RWPE2 (cell line): ENCODE results near the gene ITPR3.

ENCODE experiments used
- ATAC-seq: fragments of 200-7000 bp; cut with Tn5 transposase; 3 replicates; pipeline ENCODE4 v1.9.1; 2021; ENCODE audit warnings: low read depth
- DNase-seq: peaks from one replicate; pipeline ENCODE4 v3.0.0-alpha.2; 2020; ENCODE audit warnings: low spot score
- H3K27ac ChIP-seq: fragments of 450-650 bp; 2 replicates; pipeline ENCODE4 v1.5.1; 2017; ENCODE audit warnings: mild to moderate bottlenecking; ENCODE audit not compliant: poor library complexity, severe bottlenecking
- H3K27me3 ChIP-seq: fragments of 250-450 bp; sonication (Bioruptor Pico); 2 replicates; pipeline ENCODE4 v1.5.1; 2021; ENCODE audit warnings: mild to moderate bottlenecking, moderate library complexity; ENCODE audit not compliant: insufficient read depth, poor library complexity, severe bottlenecking
- H3K36me3 ChIP-seq: fragments of 250-450 bp; sonication (Bioruptor Pico); 2 replicates; pipeline ENCODE4 v1.5.1; 2020; ENCODE audit warnings: low read depth, mild to moderate bottlenecking, moderate library complexity
- H3K4me1 ChIP-seq: fragments of 250-450 bp; sonication (Bioruptor Pico); 2 replicates; pipeline ENCODE4 v1.5.1; 2021; ENCODE audit warnings: mild to moderate bottlenecking, moderate library complexity; ENCODE audit not compliant: insufficient read depth, poor library complexity, severe bottlenecking
- H3K4me3 ChIP-seq: fragments of 250-450 bp; sonication (Bioruptor Pico); 2 replicates; pipeline ENCODE4 v1.5.1; 2021; ENCODE audit warnings: mild to moderate bottlenecking, moderate library complexity; ENCODE audit not compliant: severe bottlenecking
- H3K9me3 ChIP-seq: fragments of 250-450 bp; sonication (Bioruptor Pico); 2 replicates; pipeline ENCODE4 v1.5.1; 2021; ENCODE audit warnings: mild to moderate bottlenecking, moderate library complexity; ENCODE audit not compliant: severe bottlenecking
- TF ChIP-seq, protein P1 (sequence below): fragments of 450-650 bp; IDR thresholded peaks from one replicate; pipeline ENCODE4 v1.5.1; 2017; ENCODE audit warnings: mild to moderate bottlenecking, moderate library complexity; ENCODE audit not compliant: poor library complexity, severe bottlenecking

ITPR3 gene

DNA sequence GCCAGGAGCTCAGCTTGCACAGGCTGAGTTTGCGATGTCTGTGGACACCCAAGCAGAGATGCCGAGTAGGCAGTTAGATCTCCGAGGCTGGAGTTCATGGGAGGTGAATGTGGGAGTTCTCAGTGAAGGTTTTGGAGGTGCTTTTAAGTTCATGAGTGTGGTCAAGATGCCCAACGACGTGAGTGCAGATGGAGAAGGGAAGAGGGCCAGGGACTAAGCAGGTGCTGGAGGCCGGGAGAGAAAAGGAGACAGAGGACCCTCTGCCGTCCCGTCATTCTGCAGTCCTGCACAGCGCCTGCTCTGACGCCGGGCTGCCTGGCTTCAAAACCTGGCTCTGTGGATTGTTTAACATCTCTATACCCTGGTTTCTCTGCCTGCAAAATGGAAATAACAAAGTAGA is 15.5 kb downstream of the ITPR3 start:
- H3K27me3 ChIP-seq = no peaks in the 10 kb centered on the region
- DNase-seq (no peak), ATAC-seq (no peak)
- no peaks in the 10 kb centered on the region for H3K9me3 ChIP-seq
- H3K4me1 ChIP-seq = peaks cover 17% of the 10 kb centered on the region
- H3K27ac ChIP-seq = no peak overlapping the region
- H3K36me3 ChIP-seq = peaks cover 48% of the 10 kb centered on the region
- TF ChIP-seq, protein P1, sequence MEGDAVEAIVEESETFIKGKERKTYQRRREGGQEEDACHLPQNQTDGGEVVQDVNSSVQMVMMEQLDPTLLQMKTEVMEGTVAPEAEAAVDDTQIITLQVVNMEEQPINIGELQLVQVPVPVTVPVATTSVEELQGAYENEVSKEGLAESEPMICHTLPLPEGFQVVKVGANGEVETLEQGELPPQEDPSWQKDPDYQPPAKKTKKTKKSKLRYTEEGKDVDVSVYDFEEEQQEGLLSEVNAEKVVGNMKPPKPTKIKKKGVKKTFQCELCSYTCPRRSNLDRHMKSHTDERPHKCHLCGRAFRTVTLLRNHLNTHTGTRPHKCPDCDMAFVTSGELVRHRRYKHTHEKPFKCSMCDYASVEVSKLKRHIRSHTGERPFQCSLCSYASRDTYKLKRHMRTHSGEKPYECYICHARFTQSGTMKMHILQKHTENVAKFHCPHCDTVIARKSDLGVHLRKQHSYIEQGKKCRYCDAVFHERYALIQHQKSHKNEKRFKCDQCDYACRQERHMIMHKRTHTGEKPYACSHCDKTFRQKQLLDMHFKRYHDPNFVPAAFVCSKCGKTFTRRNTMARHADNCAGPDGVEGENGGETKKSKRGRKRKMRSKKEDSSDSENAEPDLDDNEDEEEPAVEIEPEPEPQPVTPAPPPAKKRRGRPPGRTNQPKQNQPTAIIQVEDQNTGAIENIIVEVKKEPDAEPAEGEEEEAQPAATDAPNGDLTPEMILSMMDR = no peak
- no peak overlapping the region for H3K4me3 ChIP-seq

DNA sequence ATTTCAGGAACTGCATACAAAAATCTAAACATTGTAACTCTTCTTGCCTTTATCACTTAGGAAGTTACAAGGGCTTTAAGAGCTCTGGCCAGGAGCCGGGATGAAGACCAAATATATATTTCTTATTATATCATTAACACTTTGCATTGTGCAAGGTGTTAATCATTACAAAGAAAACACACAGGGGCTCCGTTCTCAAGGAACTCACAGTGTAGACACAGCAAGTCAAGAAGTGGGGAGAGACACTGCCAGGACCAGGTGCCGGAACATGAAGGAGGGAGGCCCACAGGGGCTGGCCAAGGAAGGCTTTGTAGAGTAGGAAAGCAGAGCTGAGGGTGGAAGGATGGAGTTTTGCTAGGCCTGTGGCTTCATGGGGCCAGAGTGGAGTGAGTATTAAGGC is 17.4 kb downstream of the ITPR3 start:
- ATAC-seq = no peak
- H3K9me3 ChIP-seq = no peaks in the 10 kb centered on the region
- peaks cover 4% of the 10 kb centered on the region for H3K4me1 ChIP-seq
- peaks cover 53% of the 10 kb centered on the region for H3K36me3 ChIP-seq
- no peak overlapping the region for H3K4me3 ChIP-seq
- no peak overlapping the region for H3K27ac ChIP-seq
- H3K27me3 ChIP-seq = no peaks in the 10 kb centered on the region
- TF ChIP-seq, protein P1 = no peak
- no peak for DNase-seq

DNA sequence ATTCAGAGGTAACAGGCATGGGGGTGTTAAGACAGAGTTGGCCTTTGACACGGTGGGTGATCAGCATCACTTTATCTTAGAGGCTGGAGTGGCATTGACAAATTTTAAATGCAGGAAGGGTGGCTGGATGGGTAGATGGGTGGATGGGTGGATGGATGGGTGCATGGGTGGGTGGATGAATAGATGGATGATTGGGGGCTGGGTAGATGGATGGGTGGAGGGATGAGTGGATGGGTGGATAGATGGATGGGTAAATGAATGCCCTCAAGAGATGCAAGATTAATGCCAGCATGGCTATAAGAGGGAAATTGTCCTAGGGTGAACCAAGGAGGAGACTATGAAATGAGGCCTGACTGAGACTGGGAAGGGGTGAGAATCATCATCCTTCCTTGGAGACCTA is 18.4 kb downstream of the ITPR3 start:
- Histone ChIP-seq H3K4me1 (no peaks in the 10 kb centered on the region), H3K36me3 (peaks cover 55% of the 10 kb centered on the region), H3K27me3 (no peaks in the 10 kb centered on the region), H3K4me3 (no peak overlapping the region), H3K27ac (no peak overlapping the region), H3K9me3 (no peaks in the 10 kb centered on the region)
- no peak for DNase-seq
- no peak for ATAC-seq
- TF ChIP-seq, protein P1 = no peak

DNA sequence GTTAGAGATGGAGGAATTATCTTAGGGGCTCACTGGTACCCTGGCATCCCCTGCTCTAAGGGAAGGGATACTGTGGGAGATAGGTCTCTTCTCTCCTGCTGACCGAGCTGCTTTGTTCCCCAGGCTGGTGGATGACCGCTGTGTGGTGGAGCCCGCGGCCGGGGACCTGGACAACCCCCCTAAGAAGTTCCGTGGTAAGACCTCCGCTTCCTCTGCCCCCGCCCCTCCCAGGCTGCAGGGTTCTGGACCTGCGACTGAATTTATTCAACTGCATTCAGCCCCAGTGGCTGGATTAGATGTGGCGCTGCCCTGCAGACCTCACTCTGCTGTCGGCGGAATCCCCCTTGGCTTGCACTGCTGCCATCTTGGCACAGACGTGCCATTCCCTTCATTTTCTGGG is 19.2 kb downstream of the ITPR3 start:
- Histone ChIP-seq H3K4me3 (no peak overlapping the region), H3K9me3 (no peaks in the 10 kb centered on the region), H3K36me3 (peaks cover 58% of the 10 kb centered on the region), H3K27ac (no peak overlapping the region), H3K4me1 (no peaks in the 10 kb centered on the region), H3K27me3 (no peaks in the 10 kb centered on the region)
- ATAC-seq = no peak
- DNase-seq = no peak
- TF ChIP-seq, protein P1 = no peak

DNA sequence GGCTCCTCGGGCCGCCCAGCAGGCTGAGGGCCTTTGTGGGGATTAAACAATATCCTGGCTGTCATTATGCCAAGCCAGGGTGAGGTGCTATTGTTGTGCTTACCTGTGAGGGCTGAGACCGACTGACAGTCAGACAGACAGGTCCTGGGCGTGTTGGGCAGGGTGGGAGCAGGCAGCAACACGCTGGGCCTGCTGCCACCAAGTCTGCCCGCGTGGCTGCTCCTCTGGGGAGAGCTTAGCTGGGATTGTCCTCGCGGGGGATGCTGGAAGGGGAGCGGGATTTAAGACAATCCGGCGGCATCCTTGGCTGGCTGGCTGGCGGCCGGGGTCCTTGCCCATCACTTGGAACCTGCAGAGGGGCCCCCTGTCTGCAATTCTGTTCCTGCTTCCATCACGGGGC is 20.0 kb downstream of the ITPR3 start:
- H3K36me3 ChIP-seq = peaks cover 63% of the 10 kb centered on the region
- H3K27me3 ChIP-seq = no peaks in the 10 kb centered on the region
- no peak overlapping the region for H3K27ac ChIP-seq
- H3K4me3 ChIP-seq = no peak overlapping the region
- TF ChIP-seq, protein P1 = peak; percentile 12
- DNase-seq (no peak), ATAC-seq (peak; percentile 56; the same call in 1 of the 3 replicates)
- no peaks in the 10 kb centered on the region for H3K4me1 ChIP-seq
- no peaks in the 10 kb centered on the region for H3K9me3 ChIP-seq
